Activated gamma-delta T cell (primary cell): ENCODE measurements around the gene CBR4.

ENCODE experiments used
- DNase-seq: peaks from one replicate; lab custom pipeline; 2025; lab: John Stamatoyannopoulos, UW

Gene CBR4

GRCh38 chr4:169033660-169034059 lies 23.6 kb upstream of the CBR4 start:
- DNase-seq: no peak

GRCh38 chr4:169032883-169033645 lies 23.0 kb upstream of the CBR4 start:
- DNase-seq: no peak

GRCh38 chr4:169032194-169032593 lies 22.1 kb upstream of the CBR4 start:
- DNase-seq: no peak

GRCh38 chr4:169031392-169031791 lies 21.3 kb upstream of the CBR4 start:
- no peak for DNase-seq

GRCh38 chr4:169030562-169030982 lies 20.5 kb upstream of the CBR4 start:
- no peak for DNase-seq

GRCh38 chr4:169029947-169030346 lies 19.9 kb upstream of the CBR4 start:
- no peak for DNase-seq

- DNase-seq: no peak
Observed at GRCh38 chr4:169027663-169028062, 17.6 kb upstream of the CBR4 start.

- no peak for DNase-seq
Observed at GRCh38 chr4:169025184-169025583, 15.1 kb upstream of the CBR4 start.

- DNase-seq: no peak
Observed at GRCh38 chr4:169024762-169025161, 14.7 kb upstream of the CBR4 start.

- no peak for DNase-seq
Observed at GRCh38 chr4:169018406-169018805, 8.4 kb upstream of the CBR4 start.

GRCh38 chr4:169017971-169018370 lies 7.9 kb upstream of the CBR4 start:
- DNase-seq: no peak

- no peak for DNase-seq
Observed at GRCh38 chr4:169015186-169015623, 5.2 kb upstream of the CBR4 start.

GRCh38 chr4:169014586-169014985 lies 4.5 kb upstream of the CBR4 start:
- no peak for DNase-seq

GRCh38 chr4:169013396-169013795 lies 3.3 kb upstream of the CBR4 start:
- no peak for DNase-seq

GRCh38 chr4:169012049-169012448 lies 2.0 kb upstream of the CBR4 start:
- DNase-seq: no peak

- peak; percentile 22 for DNase-seq
Observed at GRCh38 chr4:169009286-169010124, 550 bp downstream of the CBR4 start.

GRCh38 chr4:169005453-169006099 lies 4.5 kb downstream of the CBR4 start:
- no peak for DNase-seq

- DNase-seq: no peak
Observed at GRCh38 chr4:169000315-169000714, 9.7 kb downstream of the CBR4 start.

- DNase-seq: no peak
Observed at GRCh38 chr4:168999809-169000208, 10.2 kb downstream of the CBR4 start.

- no peak for DNase-seq
Observed at GRCh38 chr4:168998596-168998995, 11.5 kb downstream of the CBR4 start.

GRCh38 chr4:168995537-168996295 lies 14.3 kb downstream of the CBR4 start:
- DNase-seq: no peak

GRCh38 chr4:168994958-168995357 lies 15.1 kb downstream of the CBR4 start:
- DNase-seq: no peak
